Urinary bladder (tissue), 4 donors: ENCODE measurements around the gene PSMC3IP. TPM values are rescaled to one million over a fixed set of nuclear protein-coding genes. Genes with fewer than 3 reads are reported as not detected.

Experiments used
- DNase-seq: peaks from one replicate; pipeline ENCODE4 v3.0.0-alpha.2; 2015; ENCODE audit errors: extremely low spot score
- H3K27ac ChIP-seq: one replicate; pipeline ENCODE4 v1.5.1; 2013; ENCODE audit warnings: low read depth, mild to moderate bottlenecking, moderate library complexity
- H3K36me3 ChIP-seq: one replicate; pipeline ENCODE4 v1.6.1; 2013; ENCODE audit warnings: mild to moderate bottlenecking, moderate library complexity; ENCODE audit not compliant: insufficient read depth
- H3K4me1 ChIP-seq: one replicate; pipeline ENCODE4 v1.6.1; 2013; ENCODE audit warnings: mild to moderate bottlenecking, moderate library complexity; ENCODE audit not compliant: insufficient read depth
- H3K4me3 ChIP-seq: one replicate; pipeline ENCODE4 v1.5.1; 2013; ENCODE audit warnings: low read depth, low read length
- WGBS: extraction: QIAGEN DNeasy Blood & Tissue Kit; methylation state at CpG from one replicate; pipeline ENCODE4 v1.1.7; 2013; 5-methylcytosine and 5-hydroxymethylcytosine counted together
- polyA plus RNA-seq: library from polyadenylated mRNA; stranded (reverse); fragments of 200-250 nt; gene quantifications from one replicate; pipeline ENCODE4 v1.2.3, GENCODE V29; 2013
- total RNA-seq: library from RNA; depleted of rRNA; stranded (reverse); fragments of >200 nt; gene quantifications from one replicate; pipeline ENCODE4 v1.2.3, GENCODE V29; 2014
- donor health status: healthy with polysubstance abuse.
- donor health status: healthy.

PSMC3IP gene
- total and polyA plus RNA-seq, 2 donors: 4.5 to 7.9 TPM

DNA sequence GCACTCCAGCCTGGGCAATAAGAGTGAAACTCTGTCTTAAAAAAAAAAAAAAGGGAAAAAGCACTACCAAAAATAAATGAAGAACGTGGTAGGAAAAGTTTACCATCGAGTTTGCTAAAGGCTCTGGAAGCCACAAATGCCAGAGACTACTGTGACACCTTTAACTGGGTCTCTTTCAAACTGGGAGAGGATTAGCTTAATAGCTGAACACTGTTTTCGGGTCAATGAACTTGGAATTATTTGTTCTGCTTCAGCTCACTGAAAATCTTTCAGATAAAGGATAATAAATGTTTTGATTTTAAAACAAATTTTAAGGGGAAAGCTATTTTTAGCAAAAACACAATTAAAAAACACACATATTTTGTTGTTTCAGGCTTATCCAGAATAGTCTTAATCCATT is 30.2 kb upstream of the PSMC3IP start:
- WGBS: 45% methylated on average over 3 of the region's 3 CpGs
- no peaks in the 10 kb centered on the region for H3K36me3 ChIP-seq
- H3K4me1 ChIP-seq: no peaks in the 10 kb centered on the region
- DNase-seq: no peak
- H3K4me3 ChIP-seq: no peak overlapping the region
- no peak overlapping the region for H3K27ac ChIP-seq

DNA sequence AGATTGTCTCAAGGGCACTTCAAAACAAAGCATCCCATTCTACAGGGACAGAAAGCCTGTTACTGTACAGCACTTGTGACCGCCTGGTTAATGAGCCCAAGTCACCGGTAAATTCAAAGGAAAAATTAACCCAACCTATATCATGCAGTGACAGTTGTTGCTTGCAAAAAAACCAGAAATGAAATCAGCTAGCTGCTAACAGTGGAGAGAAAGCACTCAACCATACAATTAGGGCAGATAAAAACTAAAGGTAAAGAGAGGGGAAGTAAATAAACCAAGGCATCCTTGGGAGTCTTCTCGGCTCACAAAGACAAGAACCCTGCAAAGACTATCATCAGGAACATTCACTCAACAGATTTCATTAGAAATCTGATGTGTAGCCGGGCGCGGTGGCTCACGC is 25.8 kb upstream of the PSMC3IP start:
- H3K27ac ChIP-seq: no peak overlapping the region
- no peak for DNase-seq
- H3K4me3 ChIP-seq: no peak overlapping the region
- H3K36me3 ChIP-seq: no peaks in the 10 kb centered on the region
- WGBS: 90% methylated on average over 7 of the region's 7 CpGs
- no peaks in the 10 kb centered on the region for H3K4me1 ChIP-seq

DNA sequence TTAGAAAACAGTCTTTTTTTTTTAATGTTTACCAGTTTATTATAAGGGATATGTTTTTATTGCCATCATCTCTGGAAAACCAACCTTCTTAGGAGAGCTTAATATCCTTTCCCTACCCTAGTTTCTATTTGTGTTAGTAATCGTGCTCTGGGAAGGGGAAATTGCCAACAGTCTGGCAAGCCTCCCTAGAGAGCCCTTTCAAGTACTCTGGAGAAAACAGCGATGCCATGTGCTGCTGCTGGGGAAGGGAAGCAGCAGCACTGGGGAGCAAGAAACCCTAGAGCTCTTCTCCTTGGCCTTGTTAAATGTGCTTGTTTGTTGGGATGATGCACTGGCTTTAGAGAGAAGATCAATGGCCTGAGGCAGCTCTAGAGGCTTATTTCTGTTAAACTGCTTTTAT is 21.4 kb upstream of the PSMC3IP start:
- 50% methylated on average over 2 of the region's 2 CpGs for WGBS
- Histone ChIP-seq H3K4me1 (no peaks in the 10 kb centered on the region), H3K27ac (no peak overlapping the region), H3K36me3 (no peaks in the 10 kb centered on the region), H3K4me3 (no peak overlapping the region)
- no peak for DNase-seq

DNA sequence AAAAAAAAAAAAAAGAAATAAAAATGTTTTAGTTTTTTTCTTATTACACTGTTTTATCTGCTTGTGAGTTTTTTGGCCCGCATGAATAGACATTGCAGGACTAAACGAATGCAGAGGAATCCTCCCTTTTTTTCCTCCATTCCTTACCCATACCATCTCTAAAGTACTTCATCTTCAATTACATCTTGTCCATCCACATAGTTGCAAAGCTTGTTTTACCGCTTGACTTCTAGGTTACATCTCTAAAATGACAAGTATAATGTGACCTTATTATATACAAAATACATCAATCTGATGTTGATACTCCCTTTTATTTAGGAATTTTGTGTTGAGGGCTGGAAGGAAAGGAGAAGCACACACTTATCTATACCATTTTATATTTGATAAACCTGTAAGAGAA is 18.9 kb upstream of the PSMC3IP start:
- DNase-seq: no peak
- Histone ChIP-seq H3K4me3 (no peak overlapping the region), H3K36me3 (no peaks in the 10 kb centered on the region), H3K27ac (no peak overlapping the region), H3K4me1 (no peaks in the 10 kb centered on the region)
- WGBS: 81% methylated on average over 3 of the region's 3 CpGs

DNA sequence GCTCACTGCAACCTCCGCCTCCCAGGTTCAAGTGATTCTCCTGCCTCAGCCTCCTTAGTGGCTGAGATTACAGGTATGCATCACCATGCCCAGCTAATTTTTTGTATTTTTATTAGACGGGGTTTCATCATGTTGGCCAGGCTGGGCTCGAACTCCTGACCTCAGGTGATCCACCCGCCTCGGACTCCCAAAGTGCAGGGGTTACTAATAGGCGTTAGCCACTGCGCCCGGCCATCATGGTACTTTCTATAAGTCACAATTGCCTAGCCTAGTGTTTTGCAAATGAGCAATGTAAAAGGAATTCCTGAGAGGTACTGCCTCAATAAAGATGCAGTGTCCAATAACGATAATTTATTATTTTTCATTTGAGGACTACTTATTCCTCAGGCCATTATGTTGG is 13.9 kb upstream of the PSMC3IP start:
- H3K4me3 ChIP-seq: no peak overlapping the region
- no peaks in the 10 kb centered on the region for H3K36me3 ChIP-seq
- no peaks in the 10 kb centered on the region for H3K4me1 ChIP-seq
- no peak overlapping the region for H3K27ac ChIP-seq
- WGBS: 91% methylated on average over 9 of the region's 9 CpGs
- DNase-seq: no peak

DNA sequence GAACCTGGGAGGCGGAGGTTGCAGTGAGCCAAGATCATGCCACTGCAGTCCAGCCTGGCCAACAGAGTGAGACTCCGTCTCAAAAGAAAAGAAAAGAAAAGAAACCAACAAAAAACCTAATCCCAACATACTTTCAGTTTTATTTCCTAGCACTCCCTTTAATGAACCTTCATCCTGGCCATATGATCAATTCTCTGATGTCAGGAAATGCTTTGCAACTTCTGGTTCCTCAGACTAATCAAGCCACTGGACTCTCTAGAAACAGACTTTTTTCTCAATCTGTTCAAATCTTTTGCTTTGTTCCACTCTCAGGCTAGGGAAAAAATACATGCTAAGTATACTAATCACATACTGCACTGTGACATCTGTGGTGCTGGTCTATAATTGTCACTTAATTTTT is 13.4 kb upstream of the PSMC3IP start:
- no peaks in the 10 kb centered on the region for H3K36me3 ChIP-seq
- H3K4me3 ChIP-seq: no peak overlapping the region
- 98% methylated on average over 2 of the region's 2 CpGs for WGBS

DNA sequence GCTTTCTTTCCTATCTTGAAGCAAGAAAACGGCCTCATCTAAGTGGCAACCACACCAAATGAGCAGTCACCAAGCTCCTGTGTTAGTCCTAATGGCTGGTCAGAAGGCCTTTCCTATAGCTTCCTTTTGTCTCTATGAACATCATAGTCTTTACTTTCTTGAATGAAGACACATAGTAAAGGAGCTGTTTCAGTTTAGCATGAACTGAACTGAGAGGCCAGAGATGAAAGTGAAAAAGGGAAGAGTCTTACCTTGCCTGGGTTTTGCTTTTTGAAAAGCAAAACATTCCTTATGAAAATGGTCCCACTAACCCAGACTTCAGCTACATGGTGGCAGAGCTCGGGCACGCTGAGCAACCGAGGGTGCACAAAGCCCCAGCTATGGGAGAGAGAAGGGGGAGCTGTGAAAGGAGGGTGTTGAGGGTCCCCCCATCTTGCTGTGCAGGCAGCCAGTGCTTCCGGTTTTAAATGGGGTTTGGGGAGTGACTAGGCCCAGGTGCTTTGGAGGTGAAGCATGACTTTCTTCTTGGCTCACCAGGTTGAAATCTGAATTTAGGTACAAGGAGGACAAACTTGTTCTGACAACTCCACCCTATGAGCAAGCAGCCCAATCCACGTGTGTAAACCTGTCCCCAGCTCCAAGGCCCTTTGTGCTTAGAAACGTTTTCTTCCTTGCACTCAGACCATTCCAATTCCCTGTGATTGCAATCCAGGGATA is 9.1 kb upstream of the PSMC3IP start:
- WGBS: 79% methylated on average over 7 of the region's 7 CpGs
- Histone ChIP-seq H3K4me3 (no peak overlapping the region), H3K36me3 (peaks cover 9% of the 10 kb centered on the region), H3K27ac (peak overlapping the region; percentile 62), H3K4me1 (no peaks in the 10 kb centered on the region)
- DNase-seq: no peak

More for the DNA sequence above, 13.4 kb upstream of the PSMC3IP start:
- DNase-seq: no peak
- no peaks in the 10 kb centered on the region for H3K4me1 ChIP-seq
- H3K27ac ChIP-seq: no peak overlapping the region

DNA sequence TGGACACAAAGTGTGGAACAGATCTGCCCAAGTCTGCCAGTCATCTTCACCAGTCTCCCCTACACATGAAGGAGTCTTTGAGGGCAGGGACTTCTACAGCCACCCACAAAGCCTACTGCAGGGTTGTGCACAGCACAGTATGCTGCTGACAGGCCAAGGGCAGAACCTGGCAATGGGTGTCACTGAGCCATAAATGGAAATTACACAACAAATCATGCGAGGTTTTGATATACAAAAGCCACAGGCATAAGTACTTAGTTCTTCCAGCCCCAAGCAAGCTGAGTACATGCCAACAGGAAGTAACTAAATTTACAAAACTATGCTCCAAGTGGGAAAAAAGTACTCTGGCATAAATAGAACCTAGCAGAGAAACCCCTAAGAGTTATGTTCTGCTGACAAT is 7.8 kb upstream of the PSMC3IP start:
- H3K36me3 ChIP-seq: peaks cover 9% of the 10 kb centered on the region
- DNase-seq: no peak
- no peaks in the 10 kb centered on the region for H3K4me1 ChIP-seq
- no peak overlapping the region for H3K27ac ChIP-seq
- no peak overlapping the region for H3K4me3 ChIP-seq
- WGBS: 38% methylated on average over 1 of the region's 1 CpG

DNA sequence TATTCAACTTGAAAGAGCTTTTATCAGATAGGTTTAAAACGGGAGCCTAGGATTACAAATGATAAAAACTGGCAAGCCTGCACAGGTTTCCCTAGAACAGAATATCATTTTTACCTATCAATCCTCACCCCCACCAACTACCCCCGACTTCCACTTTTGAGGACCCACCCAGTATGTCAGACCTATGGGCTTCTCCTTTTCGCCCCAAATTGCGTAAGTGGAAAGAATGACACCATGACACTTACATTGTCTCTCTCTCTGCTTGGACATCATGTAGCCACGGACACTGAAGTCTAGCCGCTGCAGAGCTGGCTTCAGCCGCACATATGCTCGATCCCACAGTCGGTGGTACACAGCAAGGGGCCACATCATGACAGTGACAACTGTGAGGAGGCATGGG is 7.4 kb upstream of the PSMC3IP start:
- Histone ChIP-seq H3K4me3 (no peak overlapping the region), H3K27ac (no peak overlapping the region), H3K36me3 (peaks cover 9% of the 10 kb centered on the region), H3K4me1 (no peaks in the 10 kb centered on the region)
- 85% methylated on average over 9 of the region's 9 CpGs for WGBS
- no peak for DNase-seq

DNA sequence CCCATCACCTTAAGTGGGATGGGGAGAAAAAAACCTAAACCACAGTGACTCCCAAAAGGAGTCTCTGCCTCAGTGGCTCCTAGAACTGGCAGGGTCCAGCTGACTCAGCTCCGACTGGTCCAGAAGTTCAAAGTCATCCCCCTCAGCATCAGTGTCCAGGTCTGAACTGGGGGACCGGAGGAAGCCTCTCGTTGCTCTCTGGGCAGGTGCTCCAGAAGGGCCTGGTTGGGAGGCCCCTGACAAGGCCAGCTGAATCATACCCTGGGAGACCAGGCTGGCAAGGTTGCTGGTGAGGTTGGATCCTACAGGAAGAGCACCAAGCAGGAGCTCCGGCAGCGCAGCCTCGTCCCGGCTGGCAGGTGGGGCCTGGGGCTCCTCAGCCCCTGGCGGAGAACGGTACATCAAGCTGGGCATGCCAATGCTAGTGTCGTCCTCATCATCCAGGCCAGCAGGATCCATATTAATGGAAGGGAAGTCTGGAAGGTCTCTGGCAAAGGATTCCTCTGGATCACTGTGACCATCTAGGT is 4.3 kb upstream of the PSMC3IP start:
- H3K4me1 ChIP-seq: no peaks in the 10 kb centered on the region
- no peak for DNase-seq
- no peak overlapping the region for H3K27ac ChIP-seq
- peaks cover 9% of the 10 kb centered on the region for H3K36me3 ChIP-seq
- 91% methylated on average over 10 of the region's 10 CpGs for WGBS
- no peak overlapping the region for H3K4me3 ChIP-seq

DNA sequence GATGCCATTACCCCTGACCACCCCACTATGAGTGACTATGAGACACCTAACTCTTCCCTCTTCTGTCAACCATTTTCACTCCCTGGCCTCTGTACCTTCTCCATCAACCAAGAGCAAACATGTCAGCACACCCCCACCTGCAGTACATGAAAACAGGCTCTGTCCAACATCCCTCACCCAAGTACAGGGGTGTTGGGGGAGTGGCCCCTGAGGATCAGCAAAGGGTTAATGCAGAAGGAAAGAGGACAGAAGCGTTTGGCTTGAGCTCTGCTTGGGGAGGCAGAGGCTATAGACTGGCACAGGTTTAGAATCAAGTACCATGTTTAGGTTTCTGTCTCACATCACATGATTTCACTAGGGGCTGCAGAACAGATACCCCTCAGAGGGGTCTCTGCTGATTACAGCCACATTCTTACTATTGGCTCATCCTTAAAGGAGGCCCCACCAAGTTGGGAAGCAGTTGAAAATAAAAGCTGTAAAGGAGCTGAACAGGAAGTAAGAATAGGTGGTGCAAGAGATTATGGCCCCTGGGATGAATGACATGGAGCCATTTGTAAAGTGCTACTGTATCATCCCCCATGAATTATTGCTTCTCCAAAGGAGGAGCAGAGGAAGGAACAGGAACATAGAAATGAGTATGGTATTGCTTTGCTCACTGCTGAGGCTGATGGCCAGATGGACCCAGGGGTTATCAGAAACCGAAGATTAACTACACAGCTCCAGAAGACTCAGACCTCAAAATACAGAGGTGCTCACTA is 2.4 kb upstream of the PSMC3IP start:
- 40% methylated on average over 2 of the region's 2 CpGs for WGBS
- no peak for DNase-seq
- H3K36me3 ChIP-seq: peaks cover 9% of the 10 kb centered on the region
- H3K4me3 ChIP-seq: no peak overlapping the region
- no peak overlapping the region for H3K27ac ChIP-seq
- no peaks in the 10 kb centered on the region for H3K4me1 ChIP-seq

DNA sequence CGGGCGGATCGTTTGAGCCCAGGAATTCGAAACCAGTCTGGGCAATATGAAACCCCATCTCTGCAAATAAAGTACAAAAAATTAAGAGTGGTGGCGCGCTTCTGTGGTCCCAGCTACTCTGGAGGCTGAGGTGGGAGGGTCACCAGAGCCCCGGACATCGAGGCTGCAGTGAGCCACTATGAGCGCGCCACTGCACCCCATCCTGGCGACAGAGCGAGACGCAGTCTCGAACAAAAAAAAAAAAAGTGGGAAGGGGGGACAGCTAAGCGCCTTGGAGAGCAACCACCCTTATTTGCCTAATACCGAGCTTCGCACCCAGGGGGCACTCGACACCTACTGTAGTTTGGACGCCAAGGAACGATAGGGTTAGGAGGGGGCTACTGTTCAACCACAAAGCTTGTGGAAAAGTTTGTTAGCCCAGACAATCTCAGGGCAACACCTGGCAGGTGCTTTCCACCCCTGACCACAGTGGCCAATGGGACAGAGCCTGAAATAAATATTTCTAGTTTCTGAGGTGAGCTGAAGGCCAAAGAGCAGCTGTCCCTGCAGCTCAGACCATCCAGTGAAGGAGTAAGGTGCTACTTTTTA is 847 bp upstream of the PSMC3IP start:
- peaks cover 4% of the 10 kb centered on the region for H3K36me3 ChIP-seq
- no peaks in the 10 kb centered on the region for H3K4me1 ChIP-seq
- DNase-seq: no peak
- peak overlapping the region; percentile 38 for H3K27ac ChIP-seq
- H3K4me3 ChIP-seq: peak overlapping the region; percentile 51
- WGBS: under 1% methylated on average over 20 of the region's 20 CpGs

DNA sequence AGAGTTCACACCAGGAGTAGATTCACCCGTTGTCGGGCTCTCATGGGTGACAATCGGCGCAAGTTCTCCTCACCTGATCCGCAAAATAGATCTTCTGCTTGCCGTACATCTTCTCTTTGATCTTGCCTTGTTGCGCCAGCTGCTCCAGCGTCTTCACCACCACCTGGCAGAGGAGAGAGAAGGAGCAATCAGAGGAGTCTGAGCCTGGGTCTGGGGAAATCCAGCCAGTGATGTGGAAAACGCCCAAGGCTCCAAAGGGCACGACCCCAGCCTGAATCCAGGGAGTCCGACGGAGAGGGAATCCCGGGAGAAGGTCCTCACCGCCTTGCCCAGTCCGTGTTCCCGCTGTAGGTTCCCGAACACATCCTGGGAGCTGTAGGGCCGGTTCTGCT is 393 bp downstream of the PSMC3IP start:
- Histone ChIP-seq H3K4me1 (no peaks in the 10 kb centered on the region), H3K4me3 (peak overlapping the region; percentile 51), H3K36me3 (peaks cover 11% of the 10 kb centered on the region), H3K27ac (no peak overlapping the region)
- WGBS: 5% methylated on average over 18 of the region's 18 CpGs
- no peak for DNase-seq

DNA sequence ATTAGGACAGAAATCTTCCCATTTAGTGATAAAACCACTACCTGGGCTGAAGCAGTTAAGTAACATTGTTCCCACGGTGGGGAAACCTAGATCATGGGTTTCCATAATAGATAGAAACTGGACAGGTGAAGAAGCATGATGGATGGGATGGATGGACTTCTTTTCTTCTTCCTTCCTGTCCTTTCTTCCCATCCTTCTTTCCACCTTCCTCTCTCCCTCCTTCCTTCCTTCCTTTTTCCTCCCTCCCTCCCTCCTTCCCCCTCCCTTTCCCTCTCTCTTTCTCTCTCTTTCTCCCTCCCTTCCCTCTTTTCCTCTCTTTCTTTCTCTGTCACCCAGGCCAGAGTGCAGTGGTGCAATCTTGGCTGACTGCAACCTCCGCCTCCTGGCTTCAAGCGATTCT is 3.1 kb downstream of the PSMC3IP start:
- Histone ChIP-seq H3K27ac (no peak overlapping the region), H3K4me1 (no peaks in the 10 kb centered on the region), H3K36me3 (peaks cover 9% of the 10 kb centered on the region), H3K4me3 (no peak overlapping the region)
- WGBS: 84% methylated on average over 3 of the region's 3 CpGs
- no peak for DNase-seq
